GM19035 (cell line): ENCODE results near the gene SMARCAD1.
A peak's percentile ranks its signal among the peaks of the same experiment; 100 is the strongest.

ENCODE experiments used
- ATAC-seq: cut with Tn5 transposase; IDR thresholded peaks from one replicate; pipeline ENCODE4 v1.9.1; 2021; ENCODE audit not compliant: unreplicated experiment

SMARCAD1 gene

GRCh38 chr4:94207469-94208224, at the start of gene SMARCAD1:
Gene SMARCAD1, plus strand, starts transcription at chr4:94207865. Its CDS starts 530 bp downstream, at chr4:94208395.
- ATAC-seq: peak; percentile 95

- no peak for ATAC-seq
Measured at GRCh38 chr4:94158883-94159282, 48.8 kb upstream of the SMARCAD1 start.

- ATAC-seq: no peak
Measured at GRCh38 chr4:94159790-94160189, 47.9 kb upstream of the SMARCAD1 start.

- no peak for ATAC-seq
Measured at GRCh38 chr4:94160774-94161173, 46.9 kb upstream of the SMARCAD1 start.

- no peak for ATAC-seq
Measured at GRCh38 chr4:94165256-94165655, 42.4 kb upstream of the SMARCAD1 start.

GRCh38 chr4:94168321-94168720, 39.3 kb upstream of the SMARCAD1 start:
- ATAC-seq: no peak

- ATAC-seq: no peak
Measured at GRCh38 chr4:94169803-94170372, 37.8 kb upstream of the SMARCAD1 start.

GRCh38 chr4:94171616-94172015, 36.0 kb upstream of the SMARCAD1 start:
- no peak for ATAC-seq

- no peak for ATAC-seq
Measured at GRCh38 chr4:94175553-94176261, 32.0 kb upstream of the SMARCAD1 start.

GRCh38 chr4:94177822-94178221, 29.8 kb upstream of the SMARCAD1 start:
- no peak for ATAC-seq

- ATAC-seq: no peak
Measured at GRCh38 chr4:94181815-94182214, 25.9 kb upstream of the SMARCAD1 start.

- ATAC-seq: no peak
Measured at GRCh38 chr4:94202769-94203168, 4.9 kb upstream of the SMARCAD1 start.

- no peak for ATAC-seq
Measured at GRCh38 chr4:94208266-94208665, 601 bp downstream of the SMARCAD1 start.

- no peak for ATAC-seq
Measured at GRCh38 chr4:94208918-94209317, 1.3 kb downstream of the SMARCAD1 start.

- ATAC-seq: no peak
Measured at GRCh38 chr4:94211861-94212260, 4.2 kb downstream of the SMARCAD1 start.

GRCh38 chr4:94214703-94215319, 7.1 kb downstream of the SMARCAD1 start:
- no peak for ATAC-seq

GRCh38 chr4:94216394-94216793, 8.7 kb downstream of the SMARCAD1 start:
- ATAC-seq: no peak

- no peak for ATAC-seq
Measured at GRCh38 chr4:94219402-94219801, 11.7 kb downstream of the SMARCAD1 start.

- ATAC-seq: no peak
Measured at GRCh38 chr4:94221916-94222315, 14.3 kb downstream of the SMARCAD1 start.

- ATAC-seq: no peak
Measured at GRCh38 chr4:94225449-94225848, 17.8 kb downstream of the SMARCAD1 start.

GRCh38 chr4:94226763-94227162, 19.1 kb downstream of the SMARCAD1 start:
- ATAC-seq: no peak
